ENCODE data around the gene DLEC1.
"Not testable (repeated sequence)": the region's sequence is repeated elsewhere in the genome, so short reads cannot be mapped to it uniquely, and the experiment has no call there.

DLEC1 gene

DNA sequence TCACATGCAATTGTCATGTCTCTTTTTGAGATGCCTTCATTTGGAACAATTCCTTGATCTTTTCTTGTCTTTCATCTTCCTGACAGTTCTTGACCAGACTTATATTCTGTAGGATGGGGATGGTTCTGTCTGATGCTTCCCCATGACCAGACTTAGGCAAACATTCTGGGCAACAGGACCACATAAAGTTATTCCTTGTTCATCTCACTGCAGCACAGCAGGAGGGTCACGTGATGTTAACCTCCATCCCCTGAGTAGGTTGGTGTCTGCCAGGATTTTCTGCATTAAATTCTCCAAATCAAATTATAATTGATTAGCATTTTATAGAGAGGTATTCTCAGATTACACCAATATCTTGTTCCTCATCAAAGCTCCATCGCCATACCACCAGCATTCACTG, 7.8 kb downstream of the DLEC1 start:
- no peak for DNase-seq

DNA sequence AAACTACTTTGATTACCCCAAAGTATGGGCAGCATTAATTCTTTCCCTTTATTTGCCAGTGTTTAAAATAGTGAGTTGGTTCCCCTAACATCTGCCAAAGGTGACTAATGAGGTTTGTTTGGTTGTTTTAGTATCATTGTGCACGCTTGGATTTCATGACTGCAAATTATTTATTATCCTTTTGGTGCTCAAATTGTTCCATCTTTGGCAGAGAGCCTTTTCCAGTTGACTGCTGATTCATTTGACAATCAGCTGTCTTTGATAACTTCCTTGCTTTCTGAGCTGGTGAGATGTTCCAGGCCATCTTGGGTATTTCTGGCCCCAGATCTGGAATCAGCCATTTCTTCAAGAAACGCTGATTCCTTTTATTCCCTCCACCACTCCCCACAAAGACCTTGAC, 8.9 kb downstream of the DLEC1 start:
- DNase-seq: no peak

DNA sequence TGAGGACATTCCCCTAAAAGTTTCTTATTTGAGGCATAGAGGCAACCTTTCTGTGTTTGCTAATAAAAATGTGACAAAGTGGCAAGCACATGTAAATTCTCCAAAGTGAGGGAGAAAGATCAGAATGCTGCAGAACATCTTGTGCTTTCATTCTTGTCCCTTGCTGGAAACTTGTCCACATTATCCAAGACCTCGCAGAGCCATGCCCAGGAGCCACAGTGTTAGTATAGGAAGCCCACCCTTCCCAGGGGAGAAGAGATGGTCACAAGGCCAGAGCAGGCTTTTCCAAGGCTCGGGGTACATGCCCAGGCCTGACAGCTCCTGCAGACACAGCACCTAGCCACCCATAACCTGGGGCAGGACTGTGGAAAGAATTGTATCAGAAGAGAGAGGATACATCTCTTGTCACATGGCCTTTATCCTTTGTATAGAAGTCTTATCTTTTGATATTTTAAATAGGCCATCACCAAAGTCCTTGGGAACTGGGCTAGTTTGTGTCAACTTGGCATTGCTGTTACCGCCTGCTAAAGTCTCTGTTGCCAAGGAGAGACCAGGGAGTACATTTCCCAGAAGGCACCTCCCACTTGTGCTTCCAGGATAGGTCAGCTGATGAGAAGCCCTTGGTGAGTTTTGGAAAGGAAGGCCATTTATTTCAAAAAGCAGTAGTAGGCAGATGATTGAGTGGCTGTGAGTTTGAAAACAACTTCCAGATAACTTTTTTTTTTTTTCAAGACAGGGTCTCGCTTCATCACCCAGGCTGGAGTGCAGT, 10.5 kb downstream of the DLEC1 start:
- no peak for DNase-seq

DNA sequence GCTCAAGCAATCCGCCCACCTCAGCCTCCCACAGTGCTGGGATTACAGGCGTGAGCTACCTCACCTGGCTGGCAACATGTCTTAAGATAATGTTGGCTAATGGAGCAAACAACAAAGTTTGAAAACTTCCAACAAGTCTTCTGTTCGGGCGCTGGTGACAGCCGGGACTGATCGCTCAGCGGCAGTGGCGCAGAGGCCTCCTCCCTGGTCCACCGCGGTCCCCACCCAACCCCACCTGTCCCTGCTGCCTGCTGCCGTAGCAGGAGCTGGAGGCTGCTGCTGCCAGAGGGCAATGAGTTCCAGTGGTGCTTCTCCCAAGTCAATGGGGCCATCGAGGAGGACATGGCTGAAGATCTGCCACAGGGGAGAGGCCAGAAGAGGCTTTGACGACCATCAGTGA, 12.1 kb downstream of the DLEC1 start:
- DNase-seq: no peak

DNA sequence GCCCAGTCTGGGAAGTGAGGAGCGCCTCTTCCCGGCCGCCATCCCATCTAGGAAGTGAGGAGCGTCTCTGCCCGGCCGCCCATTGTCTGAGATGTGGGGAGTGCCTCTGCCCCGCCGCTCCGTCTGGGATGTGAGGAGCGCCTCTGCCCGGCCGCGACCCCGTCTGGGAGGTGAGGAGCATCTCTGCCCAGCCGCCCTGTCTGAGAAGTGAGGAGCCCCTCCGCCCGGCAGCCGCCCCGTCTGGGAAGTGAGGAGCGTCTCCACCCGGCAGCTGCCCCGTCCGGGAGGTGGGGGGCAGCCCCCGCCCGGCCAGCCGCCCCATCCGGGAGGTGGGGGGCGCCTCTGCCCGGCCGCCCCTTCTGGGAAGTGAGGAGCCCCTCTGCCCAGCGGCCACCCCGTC, 14.3 kb downstream of the DLEC1 start:
- not testable (repeated sequence) for DNase-seq

DNA sequence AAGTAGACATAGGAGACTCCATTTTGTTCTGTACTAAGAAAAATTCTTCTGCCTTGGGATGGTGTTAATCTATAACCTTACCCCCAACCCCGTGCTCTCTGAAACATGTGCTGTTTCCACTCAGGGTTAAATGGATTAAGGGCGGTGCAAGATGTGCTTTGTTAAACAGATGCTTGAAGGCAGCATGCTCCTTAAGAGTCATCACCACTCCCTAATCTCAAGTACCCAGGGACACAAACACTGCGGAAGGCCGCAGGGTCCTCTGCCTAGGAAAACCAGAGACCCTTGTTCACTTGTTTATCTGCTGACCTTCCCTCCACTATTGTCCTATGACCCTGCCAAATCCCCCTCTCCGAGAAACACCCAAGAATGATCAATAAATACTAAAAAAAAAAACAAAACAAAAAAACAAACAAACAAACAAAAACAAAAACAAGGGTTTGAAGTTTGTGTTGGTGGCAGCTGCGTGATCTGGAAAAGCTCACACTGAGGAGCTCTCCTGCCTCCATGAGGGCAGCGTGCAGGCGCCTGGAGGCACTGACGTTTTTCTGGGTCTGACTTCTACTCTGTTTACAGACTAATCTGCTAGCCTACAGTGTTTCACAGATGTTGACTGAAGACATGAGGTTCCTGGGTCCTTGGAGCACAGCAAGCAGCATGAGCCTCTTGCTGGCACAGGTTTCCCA, 14.9 kb downstream of the DLEC1 start:
- not testable (repeated sequence) for DNase-seq

DNA sequence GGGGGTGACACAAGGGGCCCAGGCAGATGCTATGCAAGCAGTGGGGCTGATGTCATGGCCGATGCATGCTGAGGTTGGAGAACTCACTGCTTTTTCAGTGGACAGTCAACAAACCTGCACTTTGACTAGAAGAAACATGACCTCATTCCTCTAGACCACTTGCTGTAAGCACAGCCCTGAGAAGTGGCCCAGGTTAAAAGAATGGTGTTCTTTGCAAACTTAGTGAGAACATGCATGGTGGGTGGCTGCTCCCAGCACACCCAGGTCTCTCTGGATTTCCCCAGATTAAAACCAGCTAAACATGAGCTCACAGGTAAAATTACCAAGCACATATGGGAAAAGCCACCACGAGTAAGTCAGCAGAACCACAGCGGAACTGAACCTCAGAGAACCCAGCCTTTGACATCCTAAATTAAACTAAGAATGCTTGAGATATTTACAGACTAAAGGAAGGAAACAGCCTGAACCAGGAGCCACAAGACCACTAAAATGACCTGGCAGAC, 15.5 kb downstream of the DLEC1 start:
- no peak for DNase-seq

DNA sequence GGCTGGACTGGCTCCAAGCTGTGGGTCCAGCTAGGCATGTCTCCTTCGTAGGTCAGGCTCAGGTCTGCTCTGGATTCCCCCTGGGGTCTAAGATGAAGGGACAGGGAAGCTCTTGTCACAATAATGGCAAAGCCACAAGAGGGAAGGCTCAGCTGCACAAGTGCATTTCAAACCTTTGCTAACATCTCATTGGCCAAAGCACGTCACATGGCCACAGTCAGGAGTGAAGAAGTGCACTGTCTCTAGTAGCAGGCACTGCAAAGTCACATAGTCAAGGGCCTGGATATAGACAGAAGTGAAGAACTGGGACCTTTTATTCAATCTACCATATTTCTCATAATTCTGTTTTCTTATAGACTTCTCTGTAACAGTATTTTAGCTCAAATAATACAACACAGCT, 20.1 kb downstream of the DLEC1 start:
- no peak for DNase-seq

DNA sequence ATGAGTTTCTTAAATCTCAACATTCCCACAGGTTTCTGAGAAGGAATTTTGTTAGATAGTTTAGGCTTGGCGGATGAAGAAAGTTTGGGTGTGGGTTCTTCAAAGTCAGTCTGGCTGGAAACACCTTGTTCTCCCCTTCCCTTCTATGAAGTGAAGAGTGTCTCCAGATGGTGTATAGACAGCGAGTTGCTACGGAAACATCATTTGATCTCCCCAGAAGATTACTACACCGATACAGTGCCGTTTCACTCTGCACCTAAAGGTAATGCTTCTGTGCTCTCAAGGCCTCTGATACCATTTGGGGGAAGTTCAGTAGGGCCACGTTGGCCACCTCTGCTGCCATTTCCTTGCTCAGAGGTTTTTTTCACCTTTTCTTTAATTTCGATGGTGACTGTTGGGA, 20.6 kb downstream of the DLEC1 start:
- DNase-seq: no peak

DNA sequence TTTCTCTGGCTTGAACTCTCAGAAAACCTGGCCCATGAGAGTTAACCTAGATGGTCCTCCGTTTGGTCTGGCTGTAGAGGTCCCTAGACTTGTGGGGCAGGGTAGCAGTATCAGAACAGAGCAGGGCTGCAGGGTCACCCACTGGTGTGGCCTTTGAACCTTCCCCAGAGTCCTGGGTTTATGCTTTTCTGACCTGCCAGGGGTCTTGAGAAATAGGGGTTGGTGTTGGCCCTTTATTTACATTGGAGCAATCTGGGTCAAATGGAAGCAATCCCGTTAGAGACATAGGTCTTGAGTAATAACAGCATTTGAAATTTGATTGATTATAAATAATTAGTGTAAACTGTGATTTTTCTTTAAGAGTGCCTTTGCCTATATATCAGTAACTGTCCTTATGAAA, 23.8 kb downstream of the DLEC1 start:
- DNase-seq: no peak

DNA sequence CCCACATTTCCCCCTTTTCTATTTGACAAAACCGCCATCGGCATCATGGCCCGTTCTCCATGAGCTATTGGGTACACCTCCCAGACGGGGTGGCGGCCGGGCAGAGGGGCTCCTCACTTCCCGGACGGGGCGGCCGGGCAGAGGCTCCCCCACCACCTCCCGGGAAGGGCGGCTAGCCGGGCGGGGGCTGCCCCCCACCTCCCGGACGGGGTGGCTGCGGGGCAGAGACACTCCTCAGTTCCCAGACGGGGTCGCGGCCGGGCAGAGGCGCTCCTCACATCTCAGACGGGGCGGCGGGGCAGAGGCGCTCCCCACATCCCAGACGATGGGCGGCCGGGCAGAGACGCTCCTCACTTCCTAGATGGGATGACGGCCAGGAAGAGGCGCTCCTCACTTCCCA, 25.4 kb downstream of the DLEC1 start:
- DNase-seq: not testable (repeated sequence)

DNA sequence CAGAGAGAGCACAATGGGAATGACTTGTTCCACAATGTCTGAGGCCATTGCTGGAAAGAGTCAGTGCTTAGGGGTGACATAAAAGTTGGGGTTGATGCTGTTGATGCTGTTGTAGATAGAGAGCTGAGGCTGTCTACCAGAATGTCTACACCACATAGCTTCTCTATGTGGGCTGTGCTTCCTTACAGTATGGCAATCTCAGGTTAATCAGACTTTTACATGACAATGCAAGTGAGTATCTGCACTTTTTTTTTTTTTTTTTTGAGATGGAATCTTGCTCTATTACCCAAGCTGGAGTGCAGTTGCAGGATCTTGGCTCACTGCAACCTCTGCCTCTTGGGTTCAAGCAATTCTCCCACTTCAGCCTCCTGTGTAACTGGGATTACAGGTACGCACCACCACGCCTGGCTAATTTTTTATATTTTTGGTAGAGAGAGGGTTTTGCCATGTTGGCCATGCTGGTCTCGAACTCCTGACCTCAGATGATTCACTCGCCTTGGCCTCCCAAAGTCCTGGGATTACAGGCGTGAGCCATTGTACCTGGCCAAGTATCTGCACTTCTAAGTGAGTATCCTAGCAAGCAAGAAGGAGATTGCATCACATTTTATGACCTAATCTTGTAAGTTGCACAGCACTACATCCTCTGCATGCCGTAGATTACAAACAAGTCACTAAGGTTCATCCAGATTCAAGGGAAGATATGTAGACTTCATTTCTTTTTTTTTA, 28.7 kb downstream of the DLEC1 start:
- DNase-seq: no peak

DNA sequence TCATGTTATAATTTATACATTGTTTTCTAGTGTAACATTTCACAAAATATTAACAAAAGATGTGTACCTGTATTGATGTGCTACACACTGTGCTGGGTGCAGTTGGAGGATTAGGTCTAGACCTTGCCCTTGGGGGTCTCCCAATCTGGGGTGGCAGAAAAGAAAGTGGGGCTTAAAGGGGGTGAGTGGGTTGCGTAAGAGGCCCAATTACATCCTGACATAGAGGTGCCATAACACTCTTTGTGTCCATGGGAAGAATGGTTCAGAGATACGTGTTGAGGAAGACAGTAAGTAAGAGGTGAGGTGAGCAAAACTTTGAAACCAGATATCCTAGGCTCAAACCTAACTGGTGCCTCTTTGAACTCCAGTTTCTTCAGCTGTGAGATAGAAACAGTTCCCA, 31.0 kb downstream of the DLEC1 start:
- DNase-seq: no peak

DNA sequence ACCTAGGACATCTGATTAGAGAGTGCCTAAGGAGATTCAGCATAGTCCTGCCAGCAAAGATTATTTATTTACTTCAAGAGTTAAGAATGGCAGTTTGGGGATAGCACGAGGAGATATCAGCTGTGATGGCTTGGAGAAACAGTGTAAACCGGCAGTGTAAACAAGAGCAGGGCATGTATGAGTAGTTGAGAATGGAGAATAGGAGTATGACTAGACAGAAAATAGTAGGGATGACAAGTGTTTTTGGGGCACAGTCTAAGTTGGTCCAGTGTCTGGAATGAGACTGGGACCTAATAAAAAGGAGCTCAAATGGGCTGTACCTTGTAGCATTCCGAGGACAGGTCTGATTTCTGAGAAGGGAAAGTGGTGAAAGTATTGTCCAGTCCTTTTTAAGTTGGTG, 38.1 kb downstream of the DLEC1 start:
- DNase-seq: not testable (repeated sequence)

DNA sequence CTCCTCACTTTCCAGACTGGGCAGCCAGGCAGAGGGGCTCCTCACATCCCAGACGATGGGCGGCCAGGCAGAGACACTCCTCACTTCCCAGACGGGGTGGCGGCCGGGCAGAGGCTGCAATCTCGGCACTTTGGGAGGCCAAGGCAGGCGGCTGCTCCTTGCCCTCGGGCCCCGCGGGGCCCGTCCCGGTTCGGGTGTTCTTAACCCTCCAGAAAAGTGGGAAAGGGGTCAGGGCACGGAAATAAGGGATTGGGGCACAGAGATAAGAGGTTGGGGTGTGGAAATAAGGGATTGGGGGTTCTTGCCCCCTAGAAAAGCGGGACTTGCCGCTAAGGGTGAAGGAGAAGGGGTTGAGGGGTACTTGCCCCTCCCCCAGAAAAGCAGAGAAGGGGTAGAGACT, 43.3 kb downstream of the DLEC1 start:
- DNase-seq: not testable (repeated sequence)

DNA sequence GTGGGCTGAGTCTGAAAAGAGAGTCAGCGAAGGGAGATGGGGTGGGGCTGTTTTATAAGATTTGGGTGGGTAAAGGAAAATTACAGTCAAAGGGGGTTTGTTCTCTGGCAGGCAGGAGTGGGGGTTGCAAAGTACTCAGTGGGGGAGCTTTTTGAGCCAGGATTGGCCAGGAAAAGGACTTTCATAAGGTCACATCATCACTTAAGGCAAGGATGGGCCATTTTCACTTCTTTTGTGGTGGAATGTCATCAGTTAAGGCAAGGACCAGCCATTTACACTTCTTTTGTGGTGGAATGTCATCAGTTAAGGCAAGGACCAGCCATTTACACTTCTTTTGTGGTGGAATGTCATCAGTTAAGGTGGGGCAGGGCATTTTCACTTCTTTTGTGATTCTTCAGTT, 44.2 kb downstream of the DLEC1 start:
- not testable (repeated sequence) for DNase-seq

DNA sequence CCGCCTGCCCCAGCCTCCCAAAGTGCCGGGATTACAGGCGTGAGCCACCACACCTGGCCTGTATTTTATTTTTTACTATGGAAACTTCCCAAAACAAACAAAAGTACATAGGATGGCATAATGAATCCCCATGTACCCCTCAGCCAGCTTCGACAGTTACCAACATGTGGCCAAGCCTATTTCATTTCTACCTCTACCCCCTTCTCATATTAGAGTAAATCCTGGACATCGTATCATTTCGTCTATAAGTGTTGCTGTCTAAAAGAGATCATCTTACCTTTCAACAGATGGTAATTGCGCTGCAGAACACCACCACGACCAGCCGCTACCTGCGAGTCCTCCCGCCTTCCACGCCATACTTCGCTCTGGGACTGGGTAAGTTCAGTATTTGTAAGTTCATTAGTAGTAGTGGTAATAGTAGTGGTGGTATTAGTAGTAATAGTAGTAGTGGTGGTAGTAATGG, 44.9 kb downstream of the DLEC1 start:
- DNase-seq: no peak

DNA sequence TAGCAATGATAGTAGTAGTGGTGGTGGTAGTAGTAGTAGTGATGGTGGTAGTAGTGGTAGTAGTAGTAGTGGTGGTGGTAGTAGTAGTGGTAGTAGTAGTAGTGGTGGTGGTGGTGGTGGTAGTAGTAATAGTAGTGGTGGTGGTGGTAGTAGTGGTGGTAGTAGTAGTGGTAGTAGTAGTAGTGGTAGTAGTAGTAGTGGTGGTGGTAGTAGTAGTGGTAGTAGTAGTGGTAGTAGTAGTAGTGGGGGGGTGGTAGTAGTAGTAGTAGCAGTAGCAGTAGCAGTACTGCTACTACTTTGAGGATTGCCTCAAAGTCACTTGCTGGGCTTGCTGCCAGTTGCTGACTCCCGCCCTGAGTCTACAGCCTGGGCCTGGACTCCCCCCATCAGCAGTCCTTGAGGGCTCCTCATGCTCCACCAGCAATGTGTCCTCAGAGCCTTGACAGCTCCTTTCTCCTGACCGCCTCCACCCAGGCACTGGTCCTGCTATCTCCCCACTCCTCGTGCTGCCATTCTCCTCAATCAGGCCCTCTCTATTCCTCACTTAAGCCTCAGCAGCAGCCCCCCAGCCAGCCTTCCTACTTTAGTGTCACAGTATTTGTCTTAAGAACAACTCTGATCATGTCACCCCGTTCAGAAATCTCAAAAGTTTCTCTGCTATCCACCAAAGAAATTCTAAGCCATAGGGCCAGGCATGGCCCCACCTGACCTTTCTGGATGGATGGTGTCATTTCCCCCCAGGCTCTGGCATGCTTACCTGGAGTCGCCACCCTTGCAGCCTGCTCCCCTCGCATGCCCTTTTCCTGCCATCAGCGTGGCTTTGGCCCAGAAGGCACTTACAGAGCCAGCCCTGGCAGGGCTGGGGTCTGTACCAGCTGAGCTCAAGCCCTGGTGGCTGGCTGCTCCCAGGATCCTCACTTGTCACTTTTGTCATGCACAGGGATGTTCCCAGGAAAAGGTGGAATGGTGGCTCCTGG, 45.6 kb downstream of the DLEC1 start:
- DNase-seq: no peak

DNA sequence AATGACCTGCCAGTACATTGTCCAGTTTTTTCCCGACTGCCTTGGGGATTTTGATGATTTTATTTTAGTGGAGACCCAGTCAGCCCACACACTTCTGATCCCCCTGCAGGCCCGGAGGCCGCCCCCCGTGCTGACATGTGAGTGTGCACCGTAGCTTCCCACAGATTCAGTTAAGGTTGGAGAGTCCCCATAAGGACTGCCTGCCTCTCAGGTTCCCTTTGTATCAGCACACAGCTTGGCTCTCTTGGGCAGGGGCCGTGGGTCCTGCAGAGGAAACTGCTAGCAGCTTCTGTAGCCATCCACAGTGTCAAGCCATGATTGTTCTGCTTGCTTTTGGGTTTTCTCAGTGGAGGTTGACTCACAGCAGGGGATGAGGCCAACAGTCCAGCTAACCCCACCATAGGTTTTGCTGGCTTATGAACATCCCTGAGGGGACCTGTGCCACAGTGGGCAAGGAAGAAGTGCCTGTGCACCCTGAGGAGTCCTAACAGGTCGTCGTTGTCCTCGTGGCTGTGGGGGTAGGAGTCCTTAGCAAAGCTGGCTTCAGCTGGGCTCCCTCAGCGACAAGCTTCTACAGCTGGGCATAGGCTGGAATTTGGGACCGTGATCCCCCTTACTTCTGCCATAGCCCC, 46.4 kb downstream of the DLEC1 start:
- DNase-seq: no peak

DNA sequence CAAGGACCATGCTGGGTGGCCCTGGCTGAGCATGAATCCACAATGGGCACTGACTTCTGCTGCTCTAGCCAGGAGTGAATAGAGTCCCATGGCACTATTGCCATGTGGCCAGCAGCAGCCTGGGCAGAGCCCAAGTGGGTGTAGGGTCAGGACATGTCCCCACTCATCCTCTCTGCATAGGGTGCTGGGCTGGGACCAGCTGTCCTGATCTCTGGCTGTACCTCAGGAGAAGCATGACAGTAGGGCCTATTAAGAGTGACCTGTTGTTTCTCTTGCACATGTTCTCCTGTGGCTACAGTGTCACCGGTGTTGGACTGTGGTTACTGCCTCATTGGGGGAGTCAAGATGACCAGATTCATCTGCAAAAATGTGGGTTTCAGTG, 46.9 kb downstream of the DLEC1 start:
- no peak for DNase-seq

DNA sequence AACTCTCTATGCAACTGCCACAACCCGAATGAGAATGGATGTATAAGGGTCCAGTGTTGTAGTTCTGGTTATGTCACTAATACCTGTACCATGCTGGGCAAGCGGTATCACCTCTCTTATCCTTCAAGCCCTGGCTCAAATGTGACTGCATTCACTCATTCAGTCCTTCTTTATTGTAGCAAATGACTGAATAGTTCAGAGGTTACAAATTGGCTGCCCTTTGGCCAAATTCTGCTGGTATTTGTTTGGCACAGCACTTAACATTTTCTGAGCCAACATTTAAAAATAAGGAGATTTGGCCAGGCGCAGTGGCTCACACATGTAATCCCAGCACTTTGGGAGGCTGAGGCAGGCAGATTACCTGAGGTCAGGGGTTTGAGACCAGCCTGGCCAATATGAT, 47.5 kb downstream of the DLEC1 start:
- DNase-seq: no peak

DNA sequence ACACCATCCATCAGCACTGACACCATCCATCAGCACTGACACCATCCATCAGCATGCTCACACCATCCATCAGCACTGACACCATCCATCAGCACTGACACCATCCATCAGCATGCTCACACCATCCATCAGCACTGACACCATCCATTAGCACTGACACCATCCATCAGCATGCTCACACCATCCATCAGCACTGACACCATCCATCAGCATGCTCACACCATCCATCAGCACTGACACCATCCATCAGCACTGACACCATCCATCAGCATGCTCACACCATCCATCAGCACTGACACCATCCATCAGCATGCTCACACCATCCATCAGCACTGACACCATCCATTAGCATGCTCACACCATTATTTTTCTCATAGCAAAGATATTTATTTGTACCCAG, 48.3 kb downstream of the DLEC1 start:
- DNase-seq: not testable (repeated sequence)
